Kidney (tissue), 14 donors: ENCODE data around the gene ADAD2. TPM values are rescaled to one million over a fixed set of nuclear protein-coding genes. Genes with fewer than 3 reads are reported as not detected.

ENCODE experiments used
- DNase-seq, 5 donors: peaks; one replicate each; pipeline ENCODE4 v3.0.0-alpha.2; 2013 to 2020
- FAIRE-seq: peaks from 2 replicates; lab custom pipeline; 2012; peaks lifted over from hg19 to GRCh38; lab: Jason Lieb, UNC
- H3K27ac ChIP-seq, 2 donors: one replicate each; pipeline ENCODE4 v1.7.0; 2013; ENCODE audit warnings: low read depth in 2 of 2, low read length in 2 of 2, inconsistent platforms in 1 of 2
- H3K27me3 ChIP-seq: one replicate; pipeline ENCODE4 v1.7.1; 2013; ENCODE audit warnings: low read length, inconsistent platforms; ENCODE audit not compliant: control insufficient read depth, insufficient read depth
- H3K36me3 ChIP-seq, 3 donors: one replicate each; pipeline versions ENCODE4 v1.7.0 to v1.7.1; 2013; ENCODE audit warnings: low read length in 3 of 3, control low read depth in 1 of 3, inconsistent platforms in 1 of 3; ENCODE audit not compliant: insufficient read depth in 3 of 3, control insufficient read depth in 2 of 3
- H3K4me1 ChIP-seq, 3 donors: one replicate each; pipeline versions ENCODE4 v1.7.0 to v1.7.1; 2013; ENCODE audit warnings: low read length in 3 of 3, inconsistent platforms in 1 of 3, low read depth in 1 of 3; ENCODE audit not compliant: control insufficient read depth in 2 of 3, insufficient read depth in 2 of 3
- H3K4me3 ChIP-seq, 3 donors: one replicate each; pipeline versions ENCODE4 v1.7.0 to v1.8.1; 2013; ENCODE audit warnings: low read length in 3 of 3, control low read depth in 1 of 3, inconsistent platforms in 1 of 3
- H3K9ac ChIP-seq, 3 donors: one replicate each; pipeline versions ENCODE4 v1.7.0 to v1.7.1; 2013; ENCODE audit warnings: low read length in 3 of 3, control low read depth in 1 of 3, inconsistent platforms in 1 of 3
- H3K9me3 ChIP-seq, 3 donors: one replicate each; pipeline versions ENCODE4 v1.7.0 to v1.7.1; 2013; ENCODE audit warnings: low read length in 3 of 3, control low read depth in 1 of 3, inconsistent platforms in 1 of 3; ENCODE audit not compliant: control insufficient read depth in 2 of 3, insufficient read depth in 1 of 3
- CTCF ChIP-seq: IDR thresholded peaks from 3 replicates; pipeline ENCODE4 v1.5.1; 2012; ENCODE audit warnings: mild to moderate bottlenecking, moderate library complexity, borderline replicate concordance; ENCODE audit not compliant: insufficient read depth; ENCODE audit errors: extremely low read depth
- intact Hi-C: fragments of 100-400 bp; cut with DNase I; formaldehyde crosslinking; loops from one replicate; pipeline ENCODE4 v1.11.1; 2022
- polyA plus RNA-seq: library from polyadenylated mRNA; stranded (reverse); fragments of 350-450 nt; fragmentation: Illumina TruSeq; extraction: RNeasy Lipid Tissue Mini Kit (QIAGEN cat#74804); gene quantifications from one replicate; pipeline ENCODE4 v1.2.3, GENCODE V29; 2014; ENCODE audit warnings: low read depth, low replicate concordance; ENCODE audit not compliant: insufficient read depth
- total RNA-seq: library from RNA; stranded (reverse); fragmentation: NEBNext Ultra II Directional; extraction: Animal tissue kit (Norgen Biotek cat#: 25700); gene quantifications from one replicate; pipeline ENCODE4 v1.2.1, GENCODE V29; 2021
- donor health status: control.
- donor health status: control.
- donor health status: control.
- donor health status: control.
- donor health status: control.
- donor health status: DM: yes; HTN: yes; CAD: no.
- donor health status: Normal renal cell carcinoma (clear cell type).

Gene ADAD2
- total and polyA plus RNA-seq, 2 donors from 2014 or later = 0.72 to 0.80 TPM

- H3K36me3 ChIP-seq = peaks cover 0 to 28% (median 2%) of the 10 kb centered on the region in 3 donors
- intact Hi-C loops = no loop called here
- DNase-seq (peak in 1 of 5 donors; percentile 83), FAIRE-seq (no peak)
- H3K27me3 ChIP-seq = no peaks in the 10 kb centered on the region
- peak overlapping the region; percentile 85 to 89 for H3K27ac ChIP-seq
- no peak overlapping the region for H3K4me3 ChIP-seq
- peak overlapping the region in 1 of 3 donors; percentile 65 for H3K9ac ChIP-seq
- no peak for TF ChIP-seq CTCF
- H3K4me1 ChIP-seq = peaks cover 2 to 25% (median 19%) of the 10 kb centered on the region in 3 donors
- H3K9me3 ChIP-seq = no peaks in the 10 kb centered on the region
Observed at GRCh38 chr16:84177741-84178073, 13.2 kb upstream of the ADAD2 start.

- intact Hi-C loops = no loop called here
- DNase-seq (no peak), FAIRE-seq (no peak)
- Histone ChIP-seq H3K4me3 (no peak overlapping the region), H3K27me3 (no peaks in the 10 kb centered on the region), H3K27ac (peak overlapping the region; percentile 85 to 89), H3K4me1 (peaks cover 2 to 25% (median 19%) of the 10 kb centered on the region in 3 donors), H3K9ac (peak overlapping the region in 1 of 3 donors; percentile 65), H3K36me3 (peaks cover 0 to 31% (median 2%) of the 10 kb centered on the region in 3 donors), H3K9me3 (no peaks in the 10 kb centered on the region)
- no peak for TF ChIP-seq CTCF
Observed at GRCh38 chr16:84178146-84178765, 12.7 kb upstream of the ADAD2 start.

GRCh38 chr16:84178892-84179611 is 11.9 kb upstream of the ADAD2 start:
- TF ChIP-seq CTCF = no peak
- no peak overlapping the region for H3K27ac ChIP-seq
- H3K9me3 ChIP-seq = no peaks in the 10 kb centered on the region
- peaks cover under 1 to 31% (median 2%) of the 10 kb centered on the region in 3 donors for H3K36me3 ChIP-seq
- H3K9ac ChIP-seq = no peak overlapping the region
- H3K4me3 ChIP-seq = no peak overlapping the region
- FAIRE-seq = no peak
- intact Hi-C loops = no loop called here
- DNase-seq = peak in 1 of 5 donors; percentile 78
- no peaks in the 10 kb centered on the region for H3K27me3 ChIP-seq
- peaks cover 2 to 25% (median 19%) of the 10 kb centered on the region in 3 donors for H3K4me1 ChIP-seq
